ENCODE measurements around the gene BEAN1.
"Not testable (repeated sequence)": the region's sequence is repeated elsewhere in the genome, so short reads cannot be mapped to it uniquely, and the experiment has no call there.

BEAN1 gene

DNA sequence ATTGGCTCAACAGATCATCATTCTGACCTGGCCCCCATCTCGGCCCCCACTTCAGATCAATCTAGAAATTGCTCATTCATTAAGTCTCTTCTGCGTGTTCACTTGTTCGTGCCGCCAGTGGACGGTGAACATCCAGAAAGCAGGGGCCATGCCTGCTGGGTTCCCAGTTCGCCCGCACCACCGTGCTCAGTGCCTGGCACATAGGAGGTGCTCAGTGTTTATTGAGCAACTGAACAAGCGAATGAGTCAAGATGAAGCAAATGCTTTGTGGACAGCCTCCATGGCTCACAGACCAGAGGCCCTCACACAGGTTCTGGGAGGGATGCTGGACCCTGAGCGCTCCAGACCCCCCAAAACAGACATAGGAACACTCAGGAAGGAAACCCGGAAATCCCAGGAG lies 13.9 kb downstream of the BEAN1 start:
- no peak overlapping the region for H3K27ac Mint-ChIP-seq
- H3K27me3 Mint-ChIP-seq: peaks cover 29% of the 10 kb centered on the region
- H3K4me3 Mint-ChIP-seq: no peak overlapping the region
- no peaks in the 10 kb centered on the region for H3K4me1 Mint-ChIP-seq
- no peaks in the 10 kb centered on the region for H3K9me3 Mint-ChIP-seq
- ATAC-seq (no peak), DNase-seq (no peak)

DNA sequence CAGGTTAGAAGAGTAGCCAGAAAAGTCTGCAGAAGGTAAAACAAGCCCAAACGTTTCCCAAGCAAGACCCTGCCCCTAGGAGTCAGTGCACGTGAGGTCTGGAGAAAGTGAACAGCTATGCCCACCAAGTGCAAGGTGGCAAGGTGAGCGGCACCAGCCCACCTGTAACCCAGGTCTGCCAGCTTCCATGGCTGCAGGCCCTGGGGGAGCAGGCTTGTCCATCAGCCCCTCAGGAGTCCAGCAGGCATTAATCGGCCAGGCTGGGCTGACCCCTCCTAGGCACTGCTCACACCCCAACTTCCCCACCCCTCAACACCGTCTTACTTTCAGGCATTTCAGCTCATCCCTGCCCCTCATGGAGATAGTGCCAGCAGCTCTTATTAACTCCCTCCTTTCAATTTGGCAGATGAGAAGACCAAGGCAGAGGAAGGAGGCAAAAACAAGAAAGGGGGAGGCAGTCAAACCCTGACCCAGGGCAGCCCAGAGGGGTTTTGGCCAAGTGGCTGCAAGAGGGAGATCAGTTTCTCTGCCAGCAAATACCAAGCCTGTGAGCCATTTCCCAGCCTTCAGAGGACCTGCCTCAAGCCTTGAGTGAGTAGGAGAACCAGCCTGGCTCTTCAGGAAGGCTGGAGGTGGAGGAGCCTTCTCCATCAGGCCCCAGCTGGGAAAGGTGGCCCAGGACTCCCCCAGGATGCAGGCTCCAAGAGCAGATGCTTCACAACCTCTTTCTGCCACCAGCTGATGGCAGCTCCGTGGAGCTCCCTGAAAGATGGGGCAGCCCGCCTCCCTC lies 14.7 kb downstream of the BEAN1 start:
- peaks cover 30% of the 10 kb centered on the region for H3K27me3 Mint-ChIP-seq
- no peaks in the 10 kb centered on the region for H3K9me3 Mint-ChIP-seq
- DNase-seq (no peak), ATAC-seq (no peak)
- peak overlapping the region in 1 of 2 donors; percentile 27 for H3K27ac Mint-ChIP-seq
- no peaks in the 10 kb centered on the region for H3K4me1 Mint-ChIP-seq
- H3K4me3 Mint-ChIP-seq: no peak overlapping the region

DNA sequence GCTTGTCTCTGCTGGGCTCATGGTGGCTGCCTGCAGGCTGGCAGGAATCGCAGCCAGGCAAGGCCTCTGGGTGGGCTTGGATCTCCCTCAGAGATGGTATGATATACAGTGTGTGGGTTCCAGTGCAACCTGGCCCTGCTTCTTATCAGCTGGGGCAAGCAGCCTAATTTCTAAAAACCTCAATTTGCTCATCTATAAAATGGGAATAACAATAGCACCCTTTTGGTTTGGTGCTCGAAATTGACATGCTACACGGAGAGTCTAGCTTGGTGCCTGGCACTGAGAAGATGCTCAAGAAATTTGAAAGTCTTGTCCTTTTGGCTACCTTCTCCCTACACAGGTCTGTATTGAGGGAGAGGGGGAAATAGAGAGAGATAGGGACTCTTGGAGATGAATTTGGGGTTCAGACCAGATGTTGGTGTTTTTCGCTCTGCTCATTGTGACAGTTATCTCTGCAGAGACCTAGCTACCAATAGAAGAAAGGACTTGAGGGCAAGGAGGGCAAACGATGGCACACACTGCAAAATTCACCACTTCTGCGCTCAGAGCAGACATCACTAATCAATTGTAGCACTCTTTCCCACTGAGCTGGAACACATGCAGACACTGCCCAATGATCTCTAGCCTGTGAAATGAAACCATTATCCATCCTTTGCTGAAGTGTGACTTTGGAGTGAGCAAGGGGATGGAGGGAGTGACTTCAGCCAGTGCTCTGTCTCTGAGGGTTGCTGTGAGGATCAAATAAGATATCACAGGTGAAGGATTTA lies 15.6 kb downstream of the BEAN1 start:
- no peak for DNase-seq
- no peak for ATAC-seq
- no peak overlapping the region for H3K27ac Mint-ChIP-seq
- peaks cover 30% of the 10 kb centered on the region for H3K27me3 Mint-ChIP-seq
- H3K9me3 Mint-ChIP-seq: no peaks in the 10 kb centered on the region
- H3K4me1 Mint-ChIP-seq: no peaks in the 10 kb centered on the region
- no peak overlapping the region for H3K4me3 Mint-ChIP-seq

DNA sequence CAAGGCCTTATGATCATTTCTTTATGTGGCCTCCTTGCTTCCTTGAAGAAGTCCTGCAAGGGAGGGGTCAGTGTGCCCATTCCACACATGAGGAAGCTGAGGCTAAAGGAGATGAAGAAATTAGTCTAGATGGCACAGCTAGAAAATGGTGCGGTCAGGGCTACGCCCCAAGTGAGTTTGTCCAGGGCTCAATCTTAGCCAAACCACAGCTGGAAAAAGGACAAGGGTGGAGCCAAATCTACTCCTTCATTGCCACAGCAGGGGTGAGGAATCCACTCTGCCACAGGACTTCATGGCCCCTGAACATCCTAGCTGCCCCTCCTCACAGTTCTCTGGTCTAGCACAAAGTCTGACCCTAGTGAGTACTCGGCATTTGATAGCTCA lies 16.2 kb downstream of the BEAN1 start:
- H3K4me1 Mint-ChIP-seq: no peaks in the 10 kb centered on the region
- ATAC-seq: no peak
- H3K27me3 Mint-ChIP-seq: peaks cover 30% of the 10 kb centered on the region
- no peak overlapping the region for H3K27ac Mint-ChIP-seq
- H3K9me3 Mint-ChIP-seq: no peaks in the 10 kb centered on the region
- no peak for DNase-seq
- no peak overlapping the region for H3K4me3 Mint-ChIP-seq

DNA sequence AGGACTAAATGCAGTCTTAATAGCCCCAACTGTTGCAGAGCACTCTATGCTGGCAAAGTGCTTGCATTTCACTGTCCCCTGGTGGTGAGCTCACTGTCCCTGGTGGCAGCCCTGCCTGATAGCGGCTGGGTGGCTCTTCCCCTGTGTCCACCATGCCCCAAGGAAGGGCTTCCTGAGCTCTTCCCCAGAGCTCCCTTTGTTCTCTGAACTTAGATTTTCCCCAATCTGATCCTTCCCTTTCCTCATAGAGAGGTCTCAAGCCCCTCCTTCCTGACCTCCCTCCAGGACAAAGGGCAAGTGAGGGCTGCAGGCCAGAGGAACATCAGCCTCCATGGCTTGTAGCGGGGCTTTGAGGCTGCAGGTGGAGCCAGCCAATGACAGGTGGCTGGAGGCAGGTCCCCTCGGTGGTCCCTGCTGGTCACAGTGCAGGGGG lies 17.0 kb downstream of the BEAN1 start:
- no peak for DNase-seq
- H3K27me3 Mint-ChIP-seq: peaks cover 30% of the 10 kb centered on the region
- peak overlapping the region in 1 of 2 donors; percentile 20 for H3K27ac Mint-ChIP-seq

DNA sequence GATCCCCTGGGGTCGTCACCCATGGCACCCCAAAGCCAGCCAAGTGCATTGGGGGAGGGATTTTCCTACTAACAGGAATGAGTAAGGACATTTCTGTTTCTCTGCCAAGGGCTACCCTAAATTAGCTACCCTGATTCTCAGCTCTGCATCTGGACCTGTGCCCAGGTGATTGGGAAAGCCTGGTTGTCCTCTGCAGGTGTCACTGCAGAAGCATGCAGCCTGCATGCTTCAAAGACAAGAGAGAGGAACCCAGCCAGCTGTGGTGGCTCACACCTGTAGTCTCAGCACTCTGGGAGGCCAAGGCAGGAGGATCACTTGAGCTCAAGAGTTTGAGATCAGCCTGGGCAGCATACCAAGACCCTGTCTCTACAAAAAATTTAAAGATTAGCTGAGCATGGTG lies 19.6 kb downstream of the BEAN1 start:
- H3K4me3 Mint-ChIP-seq: no peak overlapping the region
- ATAC-seq (no peak), DNase-seq (no peak)
- H3K4me1 Mint-ChIP-seq: no peaks in the 10 kb centered on the region
- H3K27ac Mint-ChIP-seq: no peak overlapping the region
- H3K9me3 Mint-ChIP-seq: no peaks in the 10 kb centered on the region
- peaks cover 20% of the 10 kb centered on the region for H3K27me3 Mint-ChIP-seq

More for the DNA sequence above, 17.0 kb downstream of the BEAN1 start:
- ATAC-seq: no peak
- Mint-ChIP-seq H3K4me3 (no peak overlapping the region), H3K4me1 (no peaks in the 10 kb centered on the region), H3K9me3 (no peaks in the 10 kb centered on the region)

DNA sequence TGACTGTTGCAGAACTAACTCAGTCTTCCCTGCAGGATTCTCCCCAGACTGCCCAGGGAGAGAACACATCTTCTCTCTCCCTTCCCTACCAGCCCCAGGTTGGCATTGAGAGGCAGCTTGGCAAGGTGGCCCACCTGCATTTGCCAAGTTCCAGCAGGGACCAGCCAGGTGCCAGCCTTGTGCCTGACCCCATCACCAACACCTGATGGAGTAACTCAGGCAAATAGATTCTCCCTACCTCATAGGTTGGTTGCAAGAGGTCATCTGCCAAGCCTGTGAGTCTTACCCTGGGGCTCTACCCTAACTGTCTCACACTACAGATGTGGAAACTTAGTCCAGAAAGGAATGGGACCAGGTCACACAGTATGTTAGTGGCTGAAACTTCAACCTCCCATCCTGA lies 20.4 kb downstream of the BEAN1 start:
- no peaks in the 10 kb centered on the region for H3K9me3 Mint-ChIP-seq
- no peaks in the 10 kb centered on the region for H3K4me1 Mint-ChIP-seq
- H3K27me3 Mint-ChIP-seq: peaks cover 20% of the 10 kb centered on the region
- ATAC-seq (no peak), DNase-seq (no peak)
- H3K4me3 Mint-ChIP-seq: no peak overlapping the region
- H3K27ac Mint-ChIP-seq: no peak overlapping the region

DNA sequence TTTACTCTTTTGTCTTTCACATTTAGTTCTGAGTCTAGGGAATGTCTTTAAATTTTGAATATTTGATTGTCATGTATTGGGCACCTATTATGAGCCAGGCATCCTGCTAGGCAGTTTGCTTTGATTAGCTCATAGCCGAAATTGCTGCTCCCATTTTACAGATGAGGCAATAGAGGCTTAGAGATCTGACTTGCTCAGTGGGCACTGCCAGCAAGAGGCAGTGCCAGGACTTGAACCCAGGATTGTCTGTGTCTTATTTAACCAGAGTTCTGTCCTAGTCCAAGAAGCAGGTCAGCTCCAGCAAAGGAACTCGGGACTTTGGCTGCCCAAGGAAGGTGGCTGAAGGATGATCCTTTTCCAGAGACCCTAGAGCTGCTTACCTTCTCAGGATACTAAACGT lies 24.5 kb downstream of the BEAN1 start:
- no peak for ATAC-seq
- no peaks in the 10 kb centered on the region for H3K9me3 Mint-ChIP-seq
- no peaks in the 10 kb centered on the region for H3K4me1 Mint-ChIP-seq
- no peak overlapping the region for H3K4me3 Mint-ChIP-seq
- no peaks in the 10 kb centered on the region for H3K27me3 Mint-ChIP-seq
- no peak overlapping the region for H3K27ac Mint-ChIP-seq
- DNase-seq: no peak

DNA sequence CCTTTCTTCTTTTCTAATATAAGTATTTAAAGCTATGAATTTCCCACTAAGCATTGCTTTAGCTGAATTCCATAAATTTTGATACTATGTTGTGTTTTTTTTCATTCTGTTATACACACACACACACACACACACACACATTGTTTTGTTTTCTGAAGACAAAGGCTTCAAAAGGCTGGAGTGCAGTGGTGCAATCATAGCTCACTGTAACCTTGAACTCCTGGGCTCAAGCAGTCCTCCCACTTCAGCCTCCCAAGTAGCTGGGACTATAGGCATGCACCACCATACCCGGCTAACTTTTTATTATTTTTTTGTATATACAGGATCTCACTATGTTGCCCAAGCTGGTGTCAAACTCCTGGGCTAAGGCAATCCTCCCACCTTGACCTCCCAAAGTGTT lies 26.1 kb downstream of the BEAN1 start:
- H3K4me1 Mint-ChIP-seq, H3K4me3 Mint-ChIP-seq, ATAC-seq, DNase-seq, H3K27me3 Mint-ChIP-seq, H3K27ac Mint-ChIP-seq, H3K9me3 Mint-ChIP-seq: not testable (repeated sequence)

DNA sequence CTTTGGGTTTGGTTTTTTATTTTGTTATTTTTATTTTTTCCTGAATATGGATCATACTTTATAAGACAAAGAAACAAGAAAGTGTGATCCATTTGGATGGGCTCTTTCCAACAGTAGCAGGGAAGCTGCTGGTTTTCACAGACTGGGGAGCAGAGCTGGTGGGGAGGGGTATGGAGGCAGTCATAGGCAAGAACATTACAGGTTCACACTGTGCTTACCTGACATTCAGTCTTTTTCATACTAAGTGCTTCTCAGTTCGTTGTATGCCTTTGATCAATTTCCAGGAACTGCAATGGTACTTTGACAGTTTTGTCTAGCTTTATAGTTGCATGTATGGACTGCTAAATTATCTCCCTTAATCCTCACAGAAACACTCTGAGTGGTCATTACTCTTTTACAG lies 27.7 kb downstream of the BEAN1 start:
- no peaks in the 10 kb centered on the region for H3K4me1 Mint-ChIP-seq
- H3K27me3 Mint-ChIP-seq: peaks cover 22% of the 10 kb centered on the region
- DNase-seq (no peak), ATAC-seq (no peak)
- H3K9me3 Mint-ChIP-seq: no peaks in the 10 kb centered on the region
- H3K4me3 Mint-ChIP-seq: no peak overlapping the region
- H3K27ac Mint-ChIP-seq: peak overlapping the region in 1 of 2 donors; percentile 72

DNA sequence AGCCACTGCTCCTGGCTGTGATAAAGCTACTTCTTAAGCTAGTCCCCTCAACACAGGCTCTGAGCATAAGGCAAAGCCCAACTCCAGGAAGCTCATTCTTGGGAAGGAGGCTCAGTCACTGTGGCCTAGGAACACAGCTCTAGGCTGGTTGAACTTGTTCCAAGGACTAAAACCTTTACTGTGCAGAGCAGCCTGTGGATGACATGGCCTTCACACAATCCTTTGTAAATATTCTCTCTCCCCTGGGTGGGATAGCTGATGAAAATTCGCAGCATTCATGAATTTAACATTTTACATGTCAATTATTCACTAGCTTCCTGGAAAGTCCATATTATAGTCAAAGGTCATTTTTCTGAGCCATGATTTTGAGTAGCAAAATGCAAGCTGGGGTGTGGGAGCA lies 28.9 kb downstream of the BEAN1 start:
- Mint-ChIP-seq H3K4me3 (no peak overlapping the region), H3K9me3 (no peaks in the 10 kb centered on the region), H3K27me3 (peaks cover 33% of the 10 kb centered on the region), H3K4me1 (no peaks in the 10 kb centered on the region), H3K27ac (no peak overlapping the region)
- DNase-seq: no peak
- no peak for ATAC-seq

DNA sequence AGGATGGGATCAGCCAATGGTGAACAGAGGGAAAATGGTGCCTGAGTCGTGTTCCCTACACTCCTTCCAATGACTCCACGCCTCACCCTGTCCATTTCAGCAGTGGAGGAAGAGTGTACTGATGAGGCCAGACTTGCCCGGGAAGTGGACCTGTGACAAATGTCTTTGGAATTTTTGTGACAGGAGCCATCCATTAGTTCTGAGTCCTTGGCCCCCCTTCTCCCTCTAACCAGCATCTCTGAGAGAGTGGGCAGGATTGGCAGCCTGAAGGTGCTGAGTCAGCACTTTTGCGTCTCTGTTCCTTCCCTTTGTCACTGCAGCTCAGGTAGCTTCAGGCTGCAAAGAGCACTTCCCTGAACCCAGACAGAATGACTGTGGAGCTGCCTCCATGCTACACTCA lies 30.8 kb downstream of the BEAN1 start:
- peaks cover 49% of the 10 kb centered on the region for H3K27me3 Mint-ChIP-seq
- H3K4me1 Mint-ChIP-seq: no peaks in the 10 kb centered on the region
- no peak overlapping the region for H3K27ac Mint-ChIP-seq
- H3K9me3 Mint-ChIP-seq: no peaks in the 10 kb centered on the region
- no peak for ATAC-seq
- no peak overlapping the region for H3K4me3 Mint-ChIP-seq
- no peak for DNase-seq

DNA sequence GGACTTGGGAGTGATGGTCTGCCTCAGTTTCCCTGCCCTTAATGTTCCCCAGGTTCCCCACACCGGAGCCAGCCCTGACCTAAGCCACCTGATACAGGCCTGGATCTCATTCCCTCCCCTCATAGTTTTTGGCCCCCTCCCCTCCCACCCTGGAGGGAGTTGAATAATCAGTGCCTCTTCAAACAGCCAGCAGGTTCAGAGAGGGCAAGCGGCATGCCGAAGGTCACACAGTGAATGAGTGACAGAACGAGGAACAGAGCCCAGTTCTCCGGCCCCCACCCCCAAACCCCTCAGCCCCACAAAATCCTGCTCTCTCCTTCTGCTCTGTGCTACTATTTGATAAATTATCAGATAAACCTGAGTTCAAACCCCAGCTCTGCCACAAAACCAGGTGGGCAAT lies 31.2 kb downstream of the BEAN1 start:
- Mint-ChIP-seq H3K4me3 (no peak overlapping the region), H3K27me3 (peaks cover 53% of the 10 kb centered on the region), H3K9me3 (no peaks in the 10 kb centered on the region), H3K27ac (no peak overlapping the region), H3K4me1 (no peaks in the 10 kb centered on the region)
- no peak for DNase-seq
- no peak for ATAC-seq

DNA sequence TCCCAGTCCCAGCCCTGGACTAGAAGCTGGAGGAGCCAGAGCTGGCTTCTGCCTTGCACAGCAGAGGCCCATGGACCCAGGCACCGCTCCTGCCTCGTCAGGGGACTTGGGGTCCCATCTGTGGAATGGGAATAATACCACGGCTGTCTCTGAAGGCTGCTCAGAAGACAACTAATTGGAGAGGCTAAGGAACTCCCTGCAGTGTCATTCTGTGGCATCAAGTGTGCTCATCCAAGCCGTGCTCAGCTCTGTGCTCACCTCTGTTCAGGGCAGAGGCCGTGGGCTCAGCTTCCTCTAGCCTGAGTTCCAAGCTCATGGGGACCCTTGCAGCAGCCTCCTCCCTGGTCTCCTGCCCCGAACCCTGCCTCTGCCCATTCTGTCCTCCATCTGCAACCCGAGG lies 31.8 kb downstream of the BEAN1 start:
- no peaks in the 10 kb centered on the region for H3K4me1 Mint-ChIP-seq
- H3K27ac Mint-ChIP-seq: peak overlapping the region in 1 of 2 donors; percentile 92
- no peak for DNase-seq
- peaks cover 58% of the 10 kb centered on the region for H3K27me3 Mint-ChIP-seq
- ATAC-seq: no peak
- H3K4me3 Mint-ChIP-seq: no peak overlapping the region
- H3K9me3 Mint-ChIP-seq: no peaks in the 10 kb centered on the region

DNA sequence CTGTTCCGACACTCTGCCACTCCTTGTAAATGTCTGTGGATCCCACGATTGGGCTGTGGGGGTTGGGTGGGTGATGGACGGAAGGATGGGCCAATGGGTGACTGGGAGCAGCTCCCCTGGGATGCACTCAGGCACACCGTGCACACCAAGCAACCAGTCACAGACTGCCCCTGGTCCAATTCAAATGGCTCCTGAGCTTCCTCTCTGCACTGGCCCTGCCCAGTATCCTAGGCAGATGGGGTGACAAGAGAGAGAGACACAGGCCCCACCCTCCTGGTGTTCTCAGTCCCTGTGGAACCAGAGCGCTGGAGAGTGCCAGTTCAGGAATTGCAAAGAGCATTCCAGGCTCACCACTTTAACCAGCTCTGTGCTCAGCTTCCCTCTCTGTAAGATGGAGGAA lies 32.8 kb downstream of the BEAN1 start:
- no peak for DNase-seq
- no peak overlapping the region for H3K27ac Mint-ChIP-seq
- no peak for ATAC-seq
- no peaks in the 10 kb centered on the region for H3K9me3 Mint-ChIP-seq
- no peak overlapping the region for H3K4me3 Mint-ChIP-seq
- peaks cover 63% of the 10 kb centered on the region for H3K27me3 Mint-ChIP-seq
- H3K4me1 Mint-ChIP-seq: no peaks in the 10 kb centered on the region

DNA sequence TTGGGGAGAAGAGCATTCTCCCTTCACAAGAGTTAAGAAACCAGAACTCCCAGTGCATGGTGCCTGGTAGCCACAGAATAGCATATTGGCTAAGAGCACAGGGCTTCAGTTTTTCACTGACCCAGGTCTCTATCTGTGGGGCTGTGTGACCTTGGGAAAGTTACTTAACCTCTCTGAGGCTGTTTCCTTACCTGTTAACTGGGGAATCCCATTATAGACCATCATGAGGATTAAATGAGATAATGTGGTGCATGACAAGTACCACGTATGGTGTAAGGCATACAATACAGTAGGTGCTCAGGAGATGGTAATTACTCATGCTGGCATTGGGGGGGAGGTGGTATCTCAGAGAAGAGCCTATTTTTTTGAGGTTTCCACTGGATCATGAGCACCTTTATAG lies 33.6 kb downstream of the BEAN1 start:
- H3K4me3 Mint-ChIP-seq: no peak overlapping the region
- H3K27me3 Mint-ChIP-seq: peaks cover 63% of the 10 kb centered on the region
- no peaks in the 10 kb centered on the region for H3K9me3 Mint-ChIP-seq
- no peaks in the 10 kb centered on the region for H3K4me1 Mint-ChIP-seq
- ATAC-seq (no peak), DNase-seq (no peak)
- H3K27ac Mint-ChIP-seq: no peak overlapping the region

Data from stimulated activated naive CD8-positive, alpha-beta T cell treated with anti-CD3 and anti-CD28 coated beads, Interleukin-15, amount 100 ng/mL, for 72 hours (primary cell).